H1 (cell line): Measurements from ENCODE around the gene DGKI. TPM values are rescaled to one million over a fixed set of nuclear protein-coding genes. Genes with fewer than 3 reads are reported as not detected.

Source experiments
- CTCF ChIA-PET: fragments of 300-600 bp; sonication (Branson Sonifier 250); formaldehyde crosslinking; loops from one replicate; lab custom pipeline; 2021; ENCODE audit not compliant: partially characterized antibody; lab: Charles Lee
- POLR2A ChIA-PET: fragments of 300-600 bp; sonication (Branson Sonifier 250); formaldehyde crosslinking; loops from one replicate; lab custom pipeline; 2021; ENCODE audit warnings: inconsistent platforms; ENCODE audit not compliant: partially characterized antibody; lab: Charles Lee
- DNase-seq, 2 experiments: peaks; one replicate each; pipeline versions ENCODE4 v3.0.0 to v3.0.0-alpha.2; 2010 to 2022; ENCODE audit warnings: low spot score in 2 of 2, low read depth in 1 of 2, mixed read lengths in 1 of 2
- FAIRE-seq: peaks from 2 replicates; lab custom pipeline; 2011; peaks lifted over from hg19 to GRCh38; lab: Jason Lieb, UNC
- H2AFZ ChIP-seq: 2 replicates; pipeline ENCODE4 v1.8.1; 2012; ENCODE audit warnings: low read length, inconsistent platforms
- H2AK5ac ChIP-seq: 2 replicates; pipeline ENCODE4 v1.6.1; 2013; ENCODE audit warnings: low read depth, low read length
- H2BK120ac ChIP-seq: replicated peaks from 2 replicates; pipeline ENCODE3; 2013; ENCODE audit warnings: low read depth, low read length, inconsistent platforms
- H2BK12ac ChIP-seq: 2 replicates; pipeline ENCODE4 v1.6.1; 2013; ENCODE audit warnings: low read depth, low read length
- H2BK15ac ChIP-seq: 2 replicates; pipeline ENCODE4 v1.6.1; 2013; ENCODE audit warnings: low read length
- H2BK20ac ChIP-seq: 2 replicates; pipeline ENCODE4 v1.6.1; 2013; ENCODE audit warnings: low read length
- H2BK5ac ChIP-seq: 2 replicates; pipeline ENCODE4 v1.6.1; 2013; ENCODE audit warnings: low read depth, low read length
- H3K14ac ChIP-seq: 2 replicates; pipeline ENCODE4 v1.6.1; 2013; ENCODE audit warnings: inconsistent platforms; ENCODE audit not compliant: insufficient read length
- H3K18ac ChIP-seq: 2 replicates; pipeline ENCODE4 v1.6.1; 2013; ENCODE audit warnings: low read length; ENCODE audit errors: extremely low read depth
- H3K23ac ChIP-seq: 2 replicates; pipeline ENCODE4 v1.6.1; 2013; ENCODE audit warnings: inconsistent platforms; ENCODE audit not compliant: insufficient read length
- H3K23me2 ChIP-seq: 2 replicates; pipeline ENCODE4 v1.6.1; 2013; ENCODE audit warnings: low read depth, low read length
- H3K27ac ChIP-seq: 2 replicates; pipeline ENCODE4 v1.6.1; 2011; ENCODE audit warnings: low read depth, low read length, inconsistent platforms
- H3K27me3 ChIP-seq, 4 experiments: replicated peaks in 1 of 4; 1 replicate in 1 of 4; 2 replicates in 3 of 4; pipeline versions ENCODE4 v1.6.1 to v1.8.1; 2011 to 2013; ENCODE audit warnings: low read length in 3 of 4, mild to moderate bottlenecking in 3 of 4, inconsistent platforms in 2 of 4, mixed read lengths in 2 of 4, moderate library complexity in 1 of 4; ENCODE audit not compliant: control insufficient read depth in 3 of 4, insufficient read depth in 3 of 4; ENCODE audit errors: extremely low read depth in 1 of 4
- H3K36me3 ChIP-seq, 4 experiments: 2 replicates each; pipeline versions ENCODE4 v1.6.1 to v1.8.1; 2011 to 2013; ENCODE audit warnings: mild to moderate bottlenecking in 4 of 4, low read length in 3 of 4, moderate library complexity in 2 of 4, control low read depth in 1 of 4, inconsistent platforms in 1 of 4; ENCODE audit not compliant: insufficient read depth in 4 of 4, control insufficient read depth in 2 of 4
- H3K4ac ChIP-seq: replicated peaks from 2 replicates; pipeline ENCODE3; 2013; ENCODE audit warnings: low read length, low read depth, mixed read lengths, inconsistent platforms; ENCODE audit not compliant: insufficient read length
- H3K4me1 ChIP-seq, 4 experiments: replicated peaks in 1 of 4; 1 replicate in 1 of 4; 2 replicates in 3 of 4; pipeline versions ENCODE4 v1.6.1 to v1.8.1; 2011 to 2013; ENCODE audit warnings: low read length in 3 of 4, inconsistent platforms in 2 of 4, mixed read lengths in 1 of 4; ENCODE audit not compliant: insufficient read depth in 4 of 4, control insufficient read depth in 3 of 4
- H3K4me2 ChIP-seq, 2 experiments: 2 replicates each; pipeline versions ENCODE4 v1.6.1 to v1.8.1; 2011 to 2013; ENCODE audit warnings: low read depth in 2 of 2, low read length in 2 of 2, control low read depth in 1 of 2, inconsistent platforms in 1 of 2, mild to moderate bottlenecking in 1 of 2; ENCODE audit not compliant: insufficient read depth in 1 of 2
- H3K4me3 ChIP-seq, 4 experiments: fragments of 200-600, 300-600 bp in 1 of 4; sonication (generic), shearing (Covaris generic), sonication (Bioruptor Twin) in 1 of 4; 2 replicates each; pipeline versions ENCODE4 v1.5.1 to v1.8.1; 2011 to 2016; ENCODE audit warnings: low read length in 4 of 4, low read depth in 3 of 4, control low read depth in 2 of 4, inconsistent platforms in 2 of 4, mild to moderate bottlenecking in 2 of 4, mixed read lengths in 1 of 4, moderate library complexity in 1 of 4; ENCODE audit not compliant: insufficient read depth in 2 of 4; ENCODE audit errors: extremely low read depth in 1 of 4
- H3K56ac ChIP-seq: replicated peaks from 2 replicates; pipeline ENCODE3; 2013; ENCODE audit warnings: low read depth, mild to moderate bottlenecking, mixed read lengths, low read length, inconsistent platforms; ENCODE audit not compliant: insufficient read length
- H3K79me1 ChIP-seq: 2 replicates; pipeline ENCODE4 v1.6.1; 2013; ENCODE audit warnings: low read depth, low read length, control low read depth
- H3K79me2 ChIP-seq, 2 experiments: 2 replicates each; pipeline versions ENCODE4 v1.6.1 to v1.8.1; 2012 to 2013; ENCODE audit warnings: low read length in 2 of 2, mild to moderate bottlenecking in 2 of 2, inconsistent platforms in 1 of 2; ENCODE audit not compliant: insufficient read depth in 2 of 2, control insufficient read depth in 1 of 2
- H3K9ac ChIP-seq, 4 experiments: replicated peaks in 1 of 4; 1 replicate in 1 of 4; 2 replicates in 3 of 4; pipeline versions ENCODE4 v1.6.1 to v1.8.1; 2011 to 2013; ENCODE audit warnings: low read depth in 3 of 4, low read length in 3 of 4, control low read depth in 2 of 4, mild to moderate bottlenecking in 2 of 4, moderate library complexity in 2 of 4, inconsistent platforms in 1 of 4; ENCODE audit errors: extremely low read depth in 1 of 4
- H3K9me3 ChIP-seq, 2 experiments: 2 replicates each; pipeline versions ENCODE4 v1.6.1 to v1.8.1; 2012 to 2013; ENCODE audit warnings: mild to moderate bottlenecking in 2 of 2, moderate library complexity in 2 of 2, control low read depth in 1 of 2, inconsistent platforms in 1 of 2, low read depth in 1 of 2, low read length in 1 of 2, mixed read lengths in 1 of 2; ENCODE audit not compliant: insufficient read depth in 2 of 2
- H4K20me1 ChIP-seq, 2 experiments: replicated peaks in 1 of 2; 2 replicates each; pipeline versions ENCODE3 to v1.8.1; 2011 to 2013; ENCODE audit warnings: inconsistent platforms in 2 of 2, low read length in 2 of 2, mild to moderate bottlenecking in 1 of 2; ENCODE audit not compliant: insufficient read depth in 2 of 2, control insufficient read depth in 1 of 2
- H4K5ac ChIP-seq: 2 replicates; pipeline ENCODE4 v1.6.1; 2013; ENCODE audit warnings: low read length, low read depth, mixed read lengths, inconsistent platforms; ENCODE audit not compliant: insufficient read length
- H4K8ac ChIP-seq: 2 replicates; pipeline ENCODE4 v1.8.0; 2013; ENCODE audit warnings: mild to moderate bottlenecking, moderate library complexity, low read length, inconsistent platforms; ENCODE audit not compliant: insufficient read depth; ENCODE audit errors: extremely low read depth
- H4K91ac ChIP-seq: replicated peaks from 2 replicates; pipeline ENCODE3; 2013; ENCODE audit warnings: low read length, mixed read lengths, inconsistent platforms; ENCODE audit not compliant: insufficient read length
- POLR2A ChIP-seq, 2 experiments: IDR thresholded peaks; 1 replicate in 1 of 2; 2 replicates in 1 of 2; pipeline ENCODE4 v1.6.1; 2011; ENCODE audit warnings: low read depth in 2 of 2, low read length in 2 of 2, mild to moderate bottlenecking in 2 of 2; ENCODE audit errors: control extremely low read depth in 1 of 2
- RAD21 ChIP-seq, 2 experiments: IDR thresholded peaks in 1 of 2; conservative IDR thresholded peaks in 1 of 2; 2 replicates each; pipeline ENCODE4 v1.6.1; 2011; ENCODE audit warnings: low read depth in 2 of 2, low read length in 2 of 2, improper control_type of control experiment in 1 of 2, inconsistent platforms in 1 of 2, mild to moderate bottlenecking in 1 of 2, moderate library complexity in 1 of 2
- SIN3A ChIP-seq, 2 experiments: IDR thresholded peaks in 1 of 2; conservative IDR thresholded peaks in 1 of 2; 2 replicates each; pipeline ENCODE4 v1.6.1; 2011 to 2012; ENCODE audit warnings: low read length in 2 of 2, improper control_type of control experiment in 1 of 2, low read depth in 1 of 2, mild to moderate bottlenecking in 1 of 2
- WGBS, 2 experiments: shearing (Covaris generic) in 1 of 2; methylation state at CpG; one replicate each; pipeline versions ENCODE4 v1.1.6 to v1.1.7; 2013 to 2015; ENCODE audit warnings: low lambda C conversion rate in 2 of 2, mixed read lengths in 2 of 2, inconsistent platforms in 1 of 2, low coverage in 1 of 2, missing lambda C conversion rate in 1 of 2; ENCODE audit not compliant: insufficient replicate concordance in 2 of 2, insufficient coverage in 1 of 2, insufficient read length in 1 of 2; ENCODE audit errors: extremely low coverage in 1 of 2, missing lambda C conversion rate in 1 of 2; 5-methylcytosine and 5-hydroxymethylcytosine counted together
- polyA plus RNA-seq, 7 experiments: library from polyadenylated mRNA; depleted of rRNA in 3 of 7; stranded (reverse) in 5 of 7; unstranded in 2 of 7; fragments of >200 nt in 5 of 7; fragments of 200-250 nt in 2 of 7; gene quantifications; 1 replicate in 5 of 7; 2 replicates in 1 of 7; 4 replicates in 1 of 7; pipeline versions ENCODE4 v1.2.1 to v1.2.3, GENCODE V29; 2011 to 2013; ENCODE audit warnings: missing spikeins in 2 of 7, mixed read lengths in 2 of 7
- total RNA-seq: library from RNA; stranded (reverse); fragmentation: NEBNext Ultra II Directional; extraction: Animal tissue kit (Norgen Biotek cat#: 25700); gene quantifications from 2 replicates; pipeline ENCODE4 v1.2.1, GENCODE V29; 2021

DGKI gene
- total and polyA plus RNA-seq, 2 of the 8 experiments (the other 6 are each of a cell fraction or from before 2014, with no cell fraction given) = 0.20 to 0.71 TPM

DNA sequence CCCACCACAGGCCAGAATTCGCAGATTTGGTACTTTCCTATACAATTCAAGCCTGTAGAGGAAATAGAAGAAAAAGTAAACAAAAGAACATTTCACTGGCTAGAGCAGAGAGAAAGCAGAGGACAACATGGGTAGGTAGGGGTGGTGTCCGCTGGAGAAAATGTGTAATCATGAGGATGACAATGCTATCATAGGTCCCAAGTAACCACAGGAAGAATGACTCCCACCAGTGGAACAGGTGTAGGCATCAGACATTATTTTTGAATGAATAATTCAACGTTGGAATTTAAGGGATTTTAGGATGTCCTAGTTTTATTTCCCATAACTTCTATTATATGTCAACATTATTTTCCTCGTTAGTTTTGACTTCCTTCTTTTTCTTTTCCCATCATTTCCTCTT, 248.9 kb downstream of the DGKI start:
- Histone ChIP-seq H2BK120ac (no peak overlapping the region), H2BK15ac (no peak overlapping the region), H4K8ac (no peak overlapping the region), H3K23me2 (no peaks in the 10 kb centered on the region), H3K27ac (no peak overlapping the region), H2AK5ac (no peak overlapping the region), H4K20me1 (no peaks in the 10 kb centered on the region), H3K27me3 (no peaks in the 10 kb centered on the region), H3K9me3 (no peaks in the 10 kb centered on the region), H3K4ac (no peak overlapping the region), H3K9ac (no peak overlapping the region), H3K79me2 (no peaks in the 10 kb centered on the region), H2BK12ac (no peak overlapping the region), H2BK20ac (no peak overlapping the region), H4K91ac (no peak overlapping the region), H3K56ac (no peak overlapping the region), H3K4me2 (no peak overlapping the region), H3K36me3 (no peaks in the 10 kb centered on the region), H3K4me1 (no peaks in the 10 kb centered on the region; a peak in 1 of 7 replicates), H2BK5ac (no peak overlapping the region), H4K5ac (no peak overlapping the region), H3K79me1 (no peaks in the 10 kb centered on the region), H3K23ac (no peak overlapping the region), H3K4me3 (no peak overlapping the region), H3K18ac (no peak overlapping the region), H3K14ac (no peak overlapping the region), H2AFZ (no peak overlapping the region)
- WGBS, 2 experiments = 91% methylated on average over 4 of the region's 4 CpGs; no CpG with 5 or more reads in 1 of the 2 experiments
- DNase-seq (no peak), FAIRE-seq (no peak)
- POLR2A ChIA-PET = no interaction called here
- CTCF ChIA-PET = no interaction called here
- TF ChIP-seq SIN3A (conservative IDR thresholded peaks at IDR 0.05 in 1 of 2, IDR thresholded peaks at IDR 0.05 in 1 of 2; ENCODE audit: low read depth in 1 of 2, low read length in 2 of 2) (no peak), POLR2A (IDR thresholded peaks at IDR 0.05; ENCODE audit: control extremely low read depth in 1 of 2, low read depth in 2 of 2, low read length in 2 of 2) (no peak), RAD21 (IDR thresholded peaks at IDR 0.05 in 1 of 2, conservative IDR thresholded peaks at IDR 0.05 in 1 of 2; ENCODE audit: low read depth in 2 of 2, low read length in 2 of 2) (no peak)
- TF ChIP-seq, all 59 proteins: peak for 0
